ENCODE results near the gene GMDS. TPM values are rescaled to one million over a fixed set of nuclear protein-coding genes. Genes with fewer than 3 reads are reported as not detected.
A peak's percentile ranks its signal among the peaks of the same experiment; 100 is the strongest.

Gene GMDS
- total RNA-seq, 1 donor from 2014 or later: 30.1 TPM

DNA sequence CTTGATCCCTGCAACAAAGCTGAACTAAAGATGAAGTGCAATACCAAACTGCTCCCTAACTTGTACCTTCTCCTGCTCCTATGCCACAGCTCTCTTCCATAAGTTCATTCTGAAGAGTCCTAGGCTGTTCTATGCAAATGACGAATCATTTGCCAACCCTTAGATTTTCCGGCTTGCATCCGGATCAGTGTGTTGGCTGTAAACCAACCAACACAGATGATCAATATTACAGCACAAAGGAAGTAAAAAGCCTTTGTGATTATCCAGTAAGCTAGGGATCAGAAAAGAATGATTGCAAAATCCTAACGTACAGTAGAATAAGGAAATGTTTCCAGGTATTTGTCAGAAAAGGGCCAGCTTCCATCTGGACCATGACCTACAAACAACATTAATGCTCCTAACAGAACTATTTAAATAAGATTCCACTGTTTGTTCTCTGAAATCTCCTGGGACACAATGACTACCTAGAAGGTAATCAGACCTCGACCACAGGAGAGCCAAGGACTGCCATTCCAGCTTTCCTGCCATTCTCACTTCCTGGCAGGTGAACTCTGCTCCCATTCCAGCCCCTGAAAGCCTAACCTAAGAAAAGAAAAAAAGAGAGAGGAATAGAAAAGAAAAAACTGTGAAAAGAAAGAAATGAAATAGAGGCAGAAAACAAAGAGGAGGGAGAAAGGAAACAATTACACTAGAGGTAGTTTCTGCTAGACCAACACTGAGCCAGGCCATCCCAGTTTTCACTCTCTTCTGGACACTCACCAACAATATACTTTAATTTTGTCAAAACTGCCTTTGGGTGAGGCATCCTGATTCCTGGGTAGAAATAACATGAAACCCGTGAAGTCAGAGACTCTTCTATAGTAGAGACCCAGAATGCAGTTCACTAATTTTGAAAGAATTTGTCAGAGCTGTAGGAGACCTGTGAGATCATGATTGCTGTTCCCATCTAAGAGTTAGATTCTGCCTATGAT is 19.7 kb downstream of the GMDS start:
- ATAC-seq (ENCODE audit: low read depth) (no peak), DNase-seq (no peak)
- H3K27ac Mint-ChIP-seq: no peak overlapping the region
- H3K36me3 Mint-ChIP-seq (ENCODE audit: low read depth): no peaks in the 10 kb centered on the region
- TF ChIP-seq, protein P1, sequence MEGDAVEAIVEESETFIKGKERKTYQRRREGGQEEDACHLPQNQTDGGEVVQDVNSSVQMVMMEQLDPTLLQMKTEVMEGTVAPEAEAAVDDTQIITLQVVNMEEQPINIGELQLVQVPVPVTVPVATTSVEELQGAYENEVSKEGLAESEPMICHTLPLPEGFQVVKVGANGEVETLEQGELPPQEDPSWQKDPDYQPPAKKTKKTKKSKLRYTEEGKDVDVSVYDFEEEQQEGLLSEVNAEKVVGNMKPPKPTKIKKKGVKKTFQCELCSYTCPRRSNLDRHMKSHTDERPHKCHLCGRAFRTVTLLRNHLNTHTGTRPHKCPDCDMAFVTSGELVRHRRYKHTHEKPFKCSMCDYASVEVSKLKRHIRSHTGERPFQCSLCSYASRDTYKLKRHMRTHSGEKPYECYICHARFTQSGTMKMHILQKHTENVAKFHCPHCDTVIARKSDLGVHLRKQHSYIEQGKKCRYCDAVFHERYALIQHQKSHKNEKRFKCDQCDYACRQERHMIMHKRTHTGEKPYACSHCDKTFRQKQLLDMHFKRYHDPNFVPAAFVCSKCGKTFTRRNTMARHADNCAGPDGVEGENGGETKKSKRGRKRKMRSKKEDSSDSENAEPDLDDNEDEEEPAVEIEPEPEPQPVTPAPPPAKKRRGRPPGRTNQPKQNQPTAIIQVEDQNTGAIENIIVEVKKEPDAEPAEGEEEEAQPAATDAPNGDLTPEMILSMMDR (IDR thresholded peaks at IDR 0.05): no peak
- intact Hi-C loops (cut with micrococcal nuclease): no loop called here
- H3K27me3 Mint-ChIP-seq: no peaks in the 10 kb centered on the region
- H3K4me3 Mint-ChIP-seq: no peak overlapping the region
- ChIA-PET POLR2A (no interaction called here), CTCF (no interaction called here)
- no peaks in the 10 kb centered on the region for H3K9me3 Mint-ChIP-seq
- peaks cover 24% of the 10 kb centered on the region for H3K4me1 Mint-ChIP-seq

DNA sequence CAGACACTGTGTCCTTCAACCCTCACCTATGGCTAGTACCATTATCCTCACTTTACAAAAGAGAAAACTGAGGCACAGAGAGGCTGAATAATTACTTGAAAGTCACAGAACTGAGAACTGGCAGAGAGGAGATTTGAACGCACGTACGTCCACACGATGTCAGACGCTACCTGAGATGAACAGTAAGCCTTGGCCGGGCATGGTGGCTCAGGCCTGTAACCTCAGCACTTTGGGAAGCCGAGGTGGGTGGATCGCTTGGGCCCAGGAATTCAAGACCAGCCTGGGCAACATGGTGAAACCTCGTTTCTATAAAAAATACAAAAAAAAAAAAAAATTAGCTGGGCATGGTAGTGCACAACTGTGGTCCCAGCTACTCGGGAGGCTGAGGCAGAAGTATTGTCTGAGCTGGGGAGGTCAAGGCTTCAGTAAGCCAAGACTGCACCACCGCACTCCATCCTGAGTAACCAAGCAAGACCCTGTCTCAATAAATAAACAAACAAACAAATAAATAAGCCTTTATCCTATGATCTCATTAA is 20.5 kb downstream of the GMDS start:
- H3K27ac Mint-ChIP-seq: no peak overlapping the region
- DNase-seq: no peak
- ChIA-PET POLR2A (interaction anchor here (0.5 kb wide), 1 partner anchor 15 kb away, joined by 3 read pairs; no protein-coding TSS in a partner anchor), CTCF (no interaction called here)
- TF ChIP-seq, protein P1 (IDR thresholded peaks at IDR 0.05): no peak
- no peak overlapping the region for H3K4me3 Mint-ChIP-seq
- no peaks in the 10 kb centered on the region for H3K9me3 Mint-ChIP-seq
- no peak for ATAC-seq (ENCODE audit: low read depth)
- H3K36me3 Mint-ChIP-seq (ENCODE audit: low read depth): no peaks in the 10 kb centered on the region
- intact Hi-C loops (cut with micrococcal nuclease): no loop called here
- H3K27me3 Mint-ChIP-seq: no peaks in the 10 kb centered on the region
- H3K4me1 Mint-ChIP-seq: peaks cover 20% of the 10 kb centered on the region

DNA sequence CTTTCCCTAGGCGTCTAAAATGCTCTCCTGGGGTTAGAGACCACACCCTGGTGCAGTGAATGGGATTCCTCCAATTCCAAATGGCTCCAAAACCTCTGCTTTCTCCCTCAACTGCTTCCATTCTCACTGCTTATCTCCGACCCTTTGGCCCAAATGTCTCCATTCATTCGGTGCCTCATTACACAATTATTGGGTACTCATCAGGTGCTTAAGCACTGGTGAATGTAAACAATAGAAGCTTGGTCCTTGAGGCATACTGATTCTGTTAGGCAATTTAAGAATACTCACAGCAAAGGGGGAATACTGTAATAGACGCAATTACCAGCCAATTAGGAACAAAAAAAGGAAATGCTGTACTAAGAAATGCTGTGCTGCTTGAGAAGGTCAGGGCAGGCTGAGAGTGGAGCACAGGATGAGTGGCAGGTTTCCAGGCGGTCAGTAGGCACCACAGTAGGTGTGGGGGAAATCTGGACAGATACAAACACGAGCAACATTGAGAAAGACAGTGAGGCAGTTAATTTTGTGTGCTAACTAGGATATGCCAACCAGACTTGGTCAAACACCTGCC is 23.0 kb downstream of the GMDS start:
- intact Hi-C loops (cut with micrococcal nuclease): no loop called here
- Mint-ChIP-seq H3K4me1 (peaks cover 18% of the 10 kb centered on the region), H3K36me3 (ENCODE audit: low read depth) (no peaks in the 10 kb centered on the region), H3K27me3 (no peaks in the 10 kb centered on the region), H3K9me3 (no peaks in the 10 kb centered on the region), H3K27ac (peak overlapping the region; percentile 81), H3K4me3 (peak overlapping the region; percentile 87)
- CTCF ChIA-PET: no interaction called here
- no peak for DNase-seq
- no peak for ATAC-seq (ENCODE audit: low read depth)
- POLR2A ChIA-PET: no interaction called here
- TF ChIP-seq, protein P1 (IDR thresholded peaks at IDR 0.05): no peak

DNA sequence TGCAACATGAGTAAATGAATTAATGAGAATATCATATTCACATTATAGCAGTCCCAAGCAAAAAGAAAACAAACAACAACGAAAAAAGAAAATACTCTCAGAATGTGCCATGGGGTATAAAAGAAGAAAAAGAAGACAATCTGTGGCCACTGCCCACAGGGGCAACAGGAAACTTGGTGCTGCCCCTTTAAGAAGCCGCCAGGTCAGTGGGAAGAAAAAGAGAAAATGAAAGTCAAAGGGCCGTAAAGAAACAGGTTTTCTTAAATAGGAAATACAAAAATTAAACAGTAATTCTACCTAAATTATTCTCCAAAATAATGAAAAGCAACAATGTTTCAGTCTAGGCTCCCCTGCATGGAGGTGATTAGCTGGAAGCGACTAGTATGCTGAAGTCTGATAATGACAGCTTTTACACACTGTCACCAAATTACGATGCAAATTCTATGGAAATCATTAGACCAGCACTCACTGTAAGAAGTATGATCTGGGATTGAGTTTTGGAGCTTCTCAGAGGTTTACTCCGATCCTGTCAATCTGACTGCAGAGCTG is 23.6 kb downstream of the GMDS start:
- no peaks in the 10 kb centered on the region for H3K27me3 Mint-ChIP-seq
- ChIA-PET POLR2A (no interaction called here), CTCF (no interaction called here)
- ATAC-seq (ENCODE audit: low read depth) (peak; percentile 45), DNase-seq (no peak)
- H3K9me3 Mint-ChIP-seq: no peaks in the 10 kb centered on the region
- H3K36me3 Mint-ChIP-seq (ENCODE audit: low read depth): no peaks in the 10 kb centered on the region
- H3K4me3 Mint-ChIP-seq: peak overlapping the region; percentile 87
- H3K27ac Mint-ChIP-seq: peak overlapping the region; percentile 81
- intact Hi-C loops (cut with micrococcal nuclease): no loop called here
- H3K4me1 Mint-ChIP-seq: peaks cover 18% of the 10 kb centered on the region
- TF ChIP-seq, protein P1 (IDR thresholded peaks at IDR 0.05): no peak

DNA sequence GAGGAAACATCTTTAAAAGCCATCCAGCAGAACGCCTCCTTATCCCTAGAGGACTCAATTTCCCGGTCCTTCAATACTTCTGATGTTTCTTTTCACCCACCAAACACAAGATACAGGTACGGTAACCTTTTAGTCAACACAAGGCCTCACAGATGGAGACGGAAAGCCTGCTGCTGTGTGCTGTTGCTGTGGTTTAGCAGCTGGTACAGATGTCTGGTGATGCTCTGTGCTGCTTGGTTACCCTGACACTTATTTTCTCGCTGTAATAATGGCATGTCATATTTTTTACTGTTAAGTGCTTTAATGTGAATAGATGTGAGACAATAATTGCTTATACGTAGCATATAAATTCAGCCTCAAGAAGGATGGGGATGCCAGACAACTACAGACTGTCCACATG is 25.3 kb downstream of the GMDS start:
- Mint-ChIP-seq H3K36me3 (ENCODE audit: low read depth) (no peaks in the 10 kb centered on the region), H3K27ac (no peak overlapping the region), H3K4me1 (peaks cover 18% of the 10 kb centered on the region), H3K27me3 (no peaks in the 10 kb centered on the region), H3K4me3 (no peak overlapping the region), H3K9me3 (no peaks in the 10 kb centered on the region)
- DNase-seq (no peak), ATAC-seq (ENCODE audit: low read depth) (no peak)
- POLR2A ChIA-PET: no interaction called here
- TF ChIP-seq, protein P1 (IDR thresholded peaks at IDR 0.05): no peak
- CTCF ChIA-PET: no interaction called here
- intact Hi-C loops (cut with micrococcal nuclease): no loop called here
